GM10847 (cell line): ENCODE measurements around the gene TBRG4.

ENCODE experiments used
- POLR2A ChIP-seq: IDR thresholded peaks from 2 replicates; pipeline ENCODE4 v1.6.1; 2011; ENCODE audit not compliant: insufficient read length; ENCODE audit errors: extremely low read depth

The TBRG4 gene

GRCh38 chr7:45147858-45148652 lies 36.6 kb upstream of the TBRG4 start:
- TF ChIP-seq POLR2A = no peak

- no peak for TF ChIP-seq POLR2A
Observed at GRCh38 chr7:45146531-45147379, 35.3 kb upstream of the TBRG4 start.

DNA sequence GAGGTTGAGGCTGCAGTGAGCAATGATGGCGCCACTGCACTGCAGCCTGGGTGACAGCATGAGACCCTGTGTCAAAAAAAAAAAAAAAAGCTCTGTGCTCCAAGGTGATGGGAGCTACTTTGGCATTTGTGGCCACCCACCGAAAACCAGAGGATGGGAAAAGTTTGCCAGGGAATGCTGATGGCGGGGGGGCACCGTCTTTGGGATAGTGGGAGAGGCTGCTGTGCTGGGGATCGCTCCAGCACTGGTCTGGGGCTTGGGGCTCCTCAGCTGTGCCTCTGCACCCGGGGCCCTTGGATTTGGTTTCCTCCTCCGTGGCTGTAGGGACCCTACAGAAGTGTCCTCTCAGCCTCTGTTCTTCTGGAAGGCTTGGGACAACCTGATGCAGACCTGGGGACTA lies 34.4 kb upstream of the TBRG4 start:
- no peak for TF ChIP-seq POLR2A

DNA sequence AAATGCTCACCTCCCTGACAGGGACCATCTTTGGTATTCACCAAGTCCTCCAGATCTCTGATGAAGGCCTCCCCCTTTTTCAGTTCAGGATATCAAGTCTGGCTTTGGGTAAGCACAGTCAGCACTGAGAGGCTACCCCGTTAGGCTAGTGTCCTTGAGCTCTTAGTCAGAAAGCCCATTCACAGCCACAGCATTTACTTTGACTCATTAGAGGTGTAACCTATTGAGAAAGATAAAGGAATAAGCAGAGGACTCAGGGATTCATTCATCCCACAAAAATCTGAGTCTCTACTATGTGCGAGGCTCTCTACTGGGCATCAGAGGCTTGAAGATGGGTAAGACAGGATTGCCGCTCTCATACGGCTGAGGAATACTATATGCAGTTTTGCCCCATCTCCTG lies 32.1 kb upstream of the TBRG4 start:
- TF ChIP-seq POLR2A = no peak

DNA sequence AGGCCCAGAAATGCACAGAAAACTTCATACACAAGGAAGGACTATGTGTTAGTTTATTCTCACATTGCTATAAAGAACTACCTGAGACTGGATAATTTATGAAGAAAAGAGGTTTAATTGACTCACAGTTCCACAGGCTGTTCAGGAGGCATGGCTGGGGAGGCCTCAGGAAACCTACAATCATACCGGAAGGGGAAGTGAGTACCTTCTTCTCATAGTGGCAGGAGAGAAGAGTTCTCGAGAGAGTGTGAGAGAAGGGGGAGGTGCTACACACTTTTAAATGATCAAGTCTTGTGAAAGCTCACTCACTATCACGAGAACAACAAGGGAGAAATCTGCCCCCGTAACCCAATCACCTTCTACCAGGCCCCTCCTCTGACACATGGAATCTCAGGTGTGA lies 29.3 kb upstream of the TBRG4 start:
- no peak for TF ChIP-seq POLR2A

- no peak for TF ChIP-seq POLR2A
Observed at GRCh38 chr7:45138433-45139267, 27.2 kb upstream of the TBRG4 start.

- no peak for TF ChIP-seq POLR2A
Observed at GRCh38 chr7:45136106-45137060, 24.9 kb upstream of the TBRG4 start.

DNA sequence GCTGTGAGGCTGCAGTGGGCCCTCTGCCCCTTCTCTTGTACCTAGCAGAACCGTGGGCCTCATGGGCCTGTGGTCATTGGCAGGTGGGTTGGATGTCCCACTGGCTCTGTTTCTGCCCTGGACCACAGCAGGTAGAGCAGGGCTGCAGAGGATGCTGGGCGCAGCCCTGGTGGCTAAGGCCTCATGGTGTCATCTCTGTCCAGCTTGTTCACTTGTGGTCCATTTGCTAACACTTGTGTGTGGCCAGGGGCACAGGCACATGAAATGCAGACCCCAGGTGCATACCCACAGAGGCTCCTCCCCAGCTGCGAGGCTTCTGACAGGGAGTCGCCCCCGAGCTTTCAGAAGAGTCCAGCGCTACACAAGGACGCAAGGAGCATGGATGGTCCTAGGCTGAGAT lies 22.4 kb upstream of the TBRG4 start:
- TF ChIP-seq POLR2A = no peak

DNA sequence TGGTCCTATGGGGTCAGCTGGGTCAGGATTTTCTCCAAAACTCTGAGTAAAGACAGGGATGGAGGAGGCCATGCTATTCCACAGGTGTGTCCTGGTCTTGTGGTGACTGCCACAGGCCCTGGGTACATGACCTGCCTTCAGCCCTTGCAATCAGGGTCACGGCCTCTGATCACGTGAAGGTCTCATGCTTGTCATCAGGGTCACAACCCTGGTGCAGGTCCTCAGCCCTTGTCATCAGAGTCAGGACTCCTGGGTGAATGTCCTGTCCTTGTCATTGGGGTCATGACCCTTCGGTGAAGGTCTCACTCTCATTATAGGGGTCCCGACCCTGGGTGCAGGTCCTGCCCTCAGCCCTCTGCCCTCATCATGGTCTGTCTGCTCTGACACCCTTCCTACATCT lies 21.9 kb upstream of the TBRG4 start:
- TF ChIP-seq POLR2A = no peak

GRCh38 chr7:45132708-45133320 lies 21.3 kb upstream of the TBRG4 start:
- no peak for TF ChIP-seq POLR2A

DNA sequence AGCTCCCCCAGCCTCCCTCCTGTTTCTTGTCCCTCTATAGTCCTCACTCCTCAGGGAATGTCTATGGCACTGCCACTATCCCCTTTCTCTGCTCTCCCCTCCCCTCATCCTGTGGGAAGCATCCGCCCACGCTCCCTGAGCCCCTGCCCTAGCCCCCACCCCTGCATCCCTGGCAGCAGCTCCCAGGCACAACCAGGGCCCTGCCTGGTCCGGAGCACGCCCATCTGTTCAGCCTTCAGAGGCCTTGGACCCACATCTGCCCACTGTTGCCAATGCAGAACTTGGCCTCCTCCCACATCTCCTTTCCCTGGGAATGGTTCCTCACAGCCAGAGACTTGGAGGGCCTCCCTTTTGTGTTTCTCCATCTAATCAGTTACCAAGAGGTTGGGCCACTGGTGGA lies 20.4 kb upstream of the TBRG4 start:
- no peak for TF ChIP-seq POLR2A

DNA sequence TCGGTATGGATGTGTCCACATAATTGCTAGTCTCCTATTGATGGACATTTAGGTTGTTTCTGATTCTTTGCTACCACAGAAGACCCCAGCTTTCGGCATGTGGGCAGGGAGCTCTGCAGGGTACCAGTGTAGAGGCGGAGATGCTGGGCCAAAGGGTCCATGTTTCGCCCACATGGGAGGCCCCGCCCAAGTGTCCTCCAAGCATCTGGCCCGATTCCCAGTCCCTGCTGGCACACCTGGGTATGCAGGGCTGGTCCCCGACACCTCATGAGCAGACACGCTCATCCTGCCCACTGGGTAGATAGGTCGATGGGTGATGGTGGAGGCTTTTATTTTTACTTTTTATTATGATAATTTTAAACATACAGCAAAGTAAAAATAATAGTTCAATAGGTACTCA lies 19.4 kb upstream of the TBRG4 start:
- no peak for TF ChIP-seq POLR2A

DNA sequence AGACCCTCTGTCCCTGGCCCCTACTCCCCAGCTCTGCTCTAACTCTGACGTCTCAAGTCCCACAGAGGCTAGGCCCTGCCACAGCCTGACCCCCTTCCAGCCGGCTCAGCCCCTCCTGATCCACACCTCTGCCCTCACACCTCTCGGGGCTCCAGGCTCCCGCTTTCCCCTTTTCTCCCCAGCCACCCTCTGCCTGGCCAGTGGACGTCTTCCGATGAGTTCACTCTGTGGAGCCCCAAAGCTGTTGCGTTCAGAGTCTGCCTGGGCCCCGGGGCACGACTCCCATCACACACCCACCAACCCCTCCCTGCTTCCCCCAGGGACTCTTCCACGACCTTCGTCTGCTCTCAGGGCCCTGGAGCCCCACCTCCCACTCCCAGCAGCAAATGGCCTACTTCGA lies 18.4 kb upstream of the TBRG4 start:
- no peak for TF ChIP-seq POLR2A

- TF ChIP-seq POLR2A = no peak
Observed at GRCh38 chr7:45129181-45129800, 17.8 kb upstream of the TBRG4 start.

DNA sequence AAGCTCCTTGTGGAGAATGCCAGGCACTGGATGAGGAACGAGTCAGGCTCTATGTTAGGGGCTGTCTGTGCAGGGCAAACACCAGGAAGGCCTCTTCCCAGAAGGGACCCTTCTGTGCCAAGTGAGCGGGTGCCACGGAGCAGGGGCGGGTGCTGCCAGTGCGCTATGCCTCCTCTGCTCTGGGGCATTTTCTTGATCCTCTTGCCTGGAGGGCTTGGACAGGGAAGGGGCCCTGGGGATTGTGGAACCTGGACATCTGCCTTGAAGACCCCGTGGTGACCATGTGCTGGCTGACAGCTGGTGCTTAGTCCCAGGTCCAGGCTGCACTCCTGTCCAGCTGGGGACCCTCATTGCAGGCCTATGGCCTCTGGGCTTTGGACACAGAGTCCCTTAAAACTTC lies 15.4 kb upstream of the TBRG4 start:
- no peak for TF ChIP-seq POLR2A
